A549 (cell line): ENCODE data around the gene BBIP1. TPM values are rescaled to one million over a fixed set of nuclear protein-coding genes. Genes with fewer than 3 reads are reported as not detected.

ENCODE experiments used
- ATAC-seq, 2 experiments: fragments of 200-7000 bp in 1 of 2; fragments of >200 bp in 1 of 2; cut with Nextera tagmentation in 1 of 2; cut with Tn5 transposase in 1 of 2; 3 replicates each; pipeline versions ENCODE4 v1.8.0 to v1.9.1; 2018 to 2020; ENCODE audit warnings: mild to moderate bottlenecking in 1 of 2, moderate library complexity in 1 of 2
- CTCF ChIA-PET: fragments of 300-600 bp; sonication (Branson Sonifier 250); formaldehyde crosslinking; extraction: SDS; loops from one replicate; lab custom pipeline; 2021; ENCODE audit warnings: antibody characterized with exemption, inconsistent platforms; lab: Yijun Ruan, JAX
- POLR2A ChIA-PET: fragments of 350-600 bp; formaldehyde crosslinking; extraction: SDS; loops from one replicate; lab custom pipeline; 2021; ENCODE audit warnings: antibody characterized with exemption, inconsistent platforms; lab: Yijun Ruan, JAX
- DNase-seq, 2 experiments: peaks; one replicate each; pipeline versions ENCODE4 v3.0.0 to v3.0.0-alpha.2; 2011 to 2016; ENCODE audit warnings: low read depth in 1 of 2, low spot score in 1 of 2
- FAIRE-seq: peaks from 2 replicates; lab custom pipeline; 2011; peaks lifted over from hg19 to GRCh38; lab: Jason Lieb, UNC
- H3K27ac ChIP-seq, 2 experiments: fragments of >200 bp; sonication (Bioruptor Twin); formaldehyde crosslinking; 3 replicates each; pipeline ENCODE4 v1.5.1; 2016 to 2017
- H3K4me1 ChIP-seq: fragments of >200 bp; sonication (Bioruptor Twin); formaldehyde crosslinking; 3 replicates; pipeline ENCODE4 v1.6.1; 2016
- H3K4me2 ChIP-seq: fragments of >200 bp; sonication (Bioruptor Twin); formaldehyde crosslinking; 3 replicates; pipeline ENCODE4 v1.6.1; 2016
- H3K4me3 ChIP-seq: fragments of >200 bp; sonication (Bioruptor Twin); formaldehyde crosslinking; 3 replicates; pipeline ENCODE4 v1.5.1; 2016
- H3K9me3 ChIP-seq: fragments of >200 bp; sonication (Bioruptor Twin); formaldehyde crosslinking; 3 replicates; pipeline ENCODE4 v1.6.1; 2016
- BCL3 ChIP-seq: fragments of >200 bp; sonication (Bioruptor Twin); formaldehyde crosslinking; IDR thresholded peaks from 3 replicates; pipeline ENCODE4 v1.6.1; 2016
- CBX8 ChIP-seq: fragments of 200-600 bp; sonication (generic); IDR thresholded peaks from 2 replicates; pipeline ENCODE4 v1.6.1; 2016
- EHMT2 ChIP-seq: fragments of 200-600 bp; sonication (generic); IDR thresholded peaks from 2 replicates; pipeline ENCODE4 v1.6.1; 2016; ENCODE audit warnings: antibody characterized with exemption, low read depth, mild to moderate bottlenecking, moderate library complexity
- EP300 ChIP-seq, 2 experiments: fragments of >200 bp; sonication (Bioruptor Twin); formaldehyde crosslinking; IDR thresholded peaks; 2 replicates in 1 of 2; 3 replicates in 1 of 2; pipeline ENCODE4 v1.6.1; 2016 to 2017
- HDAC2 ChIP-seq: fragments of 200-600 bp; sonication (generic); IDR thresholded peaks from 2 replicates; pipeline ENCODE4 v1.6.1; 2016
- HES2 ChIP-seq: fragments of >200 bp; sonication (Bioruptor Twin); formaldehyde crosslinking; IDR thresholded peaks from 2 replicates; pipeline ENCODE4 v1.6.1; 2016
- HMGXB4 ChIP-seq: fragments of 250-450 bp; sonication (Bioruptor Pico); IDR thresholded peaks from 2 replicates; pipeline ENCODE4 v1.5.0; 2021; ENCODE audit warnings: mild to moderate bottlenecking, moderate library complexity, borderline replicate concordance
- HOXA7 ChIP-seq: fragments of 250-450 bp; sonication (Bioruptor Pico); IDR thresholded peaks from 2 replicates; pipeline ENCODE4 v1.5.0; 2020; ENCODE audit warnings: mild to moderate bottlenecking, moderate library complexity
- JUN ChIP-seq, 2 experiments: fragments of >200 bp; sonication (Bioruptor Twin); formaldehyde crosslinking; IDR thresholded peaks; 2 replicates in 1 of 2; 3 replicates in 1 of 2; pipeline ENCODE4 v1.6.1; 2016 to 2017
- JUNB ChIP-seq: fragments of >200 bp; sonication (Bioruptor Twin); formaldehyde crosslinking; IDR thresholded peaks from 2 replicates; pipeline ENCODE4 v1.6.1; 2016
- MAFK ChIP-seq: fragments of 450-650 bp; IDR thresholded peaks from 2 replicates; pipeline ENCODE4 v1.6.1; 2014; ENCODE audit not compliant: partially characterized antibody
- MAX ChIP-seq: IDR thresholded peaks from 2 replicates; pipeline ENCODE4 v1.6.1; 2012
- MAZ ChIP-seq: fragments of 150-350 bp; IDR thresholded peaks from 2 replicates; pipeline ENCODE4 v1.6.1; 2014; ENCODE audit warnings: antibody characterized with exemption, low read depth, low read length, borderline replicate concordance
- MYC ChIP-seq: IDR thresholded peaks from 2 replicates; pipeline ENCODE4 v1.6.1; 2012; ENCODE audit warnings: mild to moderate bottlenecking, inconsistent platforms, low read length, improper control_type of control experiment, borderline replicate concordance
- NPAS2 ChIP-seq: fragments of 250-450 bp; sonication (Bioruptor Pico); IDR thresholded peaks from 2 replicates; pipeline ENCODE4 v1.8.0; 2022; ENCODE audit warnings: mild to moderate bottlenecking, moderate library complexity, borderline replicate concordance
- PBX3 ChIP-seq: IDR thresholded peaks from 2 replicates; pipeline ENCODE4 v1.6.1; 2012
- PHF8 ChIP-seq: fragments of 200-600 bp; sonication (generic); IDR thresholded peaks from 2 replicates; pipeline ENCODE4 v1.6.1; 2016; ENCODE audit warnings: low read depth, mild to moderate bottlenecking, antibody characterized with exemption, moderate library complexity, borderline replicate concordance
- POLR2A ChIP-seq: IDR thresholded peaks from 2 replicates; pipeline ENCODE4 v1.6.1; 2012; ENCODE audit warnings: mild to moderate bottlenecking, low read length
- REST ChIP-seq: fragments of 200-600 bp; sonication (generic); IDR thresholded peaks from 2 replicates; pipeline ENCODE4 v1.6.1; 2016; ENCODE audit warnings: antibody characterized with exemption, mild to moderate bottlenecking, moderate library complexity
- RFX5 ChIP-seq: fragments of 450-650 bp; IDR thresholded peaks from 2 replicates; pipeline ENCODE4 v1.7.1; 2014; ENCODE audit warnings: antibody characterized with exemption, mild to moderate bottlenecking, moderate library complexity
- TP53 ChIP-seq: fragments of 250-450 bp; sonication (Bioruptor Pico); IDR thresholded peaks from 2 replicates; pipeline ENCODE4 v1.5.0; 2021; ENCODE audit warnings: mild to moderate bottlenecking, moderate library complexity
- WGBS: methylation state at CpG from one replicate; pipeline ENCODE4 v1.1.6; 2017; ENCODE audit errors: missing lambda C conversion rate; 5-methylcytosine and 5-hydroxymethylcytosine counted together
- polyA plus RNA-seq, 4 experiments: library from polyadenylated mRNA; depleted of rRNA in 3 of 4; stranded (reverse); fragments of >200 nt; fragmentation: RNase III in 1 of 4; extraction: RNeasy Plus Mini Kit Qiagen cat#74134 plus additional on column Dnase treatment in 1 of 4; gene quantifications; 2 replicates in 3 of 4; 3 replicates in 1 of 4; pipeline ENCODE4 v1.2.3, GENCODE V29; 2011 to 2017

The BBIP1 gene
- polyA plus RNA-seq, 2 of the 4 experiments (the other 2 are of a cell fraction) = 57.2 to 83.4 TPM

GRCh38 chr10:110859973-110860376 lies 59.0 kb downstream of the BBIP1 start:
- ATAC-seq = no peak
- no peak for TF ChIP-seq BCL3
- TF ChIP-seq JUN (IDR thresholded peaks at IDR 0.05) = no peak
- no peak for TF ChIP-seq CBX8
- no peak for TF ChIP-seq HMGXB4 (CRISPR knock-in tag)
- TF ChIP-seq EHMT2 = no peak
- TF ChIP-seq HES2 = no peak
- no peak for TF ChIP-seq PHF8
- no peak for TF ChIP-seq MYC
- no peak for TF ChIP-seq MAZ
- no peak for TF ChIP-seq EP300 (IDR thresholded peaks at IDR 0.05)
- CTCF ChIA-PET = interaction anchor here (1.4 to 1.8 kb wide), 2 partner anchors 34 to 250 kb away, joined by 4 to 6 read pairs; no protein-coding TSS in a partner anchor
- 0% methylated on average over 1 of the region's 1 CpG for WGBS
- no peak overlapping the region for H3K4me2 ChIP-seq
- no peaks in the 10 kb centered on the region for H3K9me3 ChIP-seq
- POLR2A ChIA-PET = interaction anchor here (1.2 kb wide), 1 partner anchor 11 kb away, joined by 7 read pairs; the partner anchor contains the start of gene PDCD4
- no peak overlapping the region for H3K27ac ChIP-seq
- FAIRE-seq = no peak
- H3K4me3 ChIP-seq = no peak overlapping the region
- no peak for DNase-seq
- H3K4me1 ChIP-seq = peaks cover 10% of the 10 kb centered on the region

- DNase-seq (no peak), FAIRE-seq (no peak), ATAC-seq (no peak)
- 64% methylated on average over 6 of the region's 6 CpGs for WGBS
- Histone ChIP-seq H3K27ac (peak overlapping the region in 1 of 2 experiments; percentile 11; a peak in 1 of 6 replicates), H3K4me3 (no peak overlapping the region), H3K9me3 (no peaks in the 10 kb centered on the region), H3K4me2 (no peak overlapping the region), H3K4me1 (peaks cover 4% of the 10 kb centered on the region)
- POLR2A ChIA-PET = interaction anchor here (1.5 kb wide), 1 partner anchor 12 kb away, joined by 5 read pairs; the partner anchor contains the start of gene PDCD4
- no peak for TF ChIP-seq POLR2A
- no peak for TF ChIP-seq PBX3
- TF ChIP-seq HDAC2 = no peak
- no peak for TF ChIP-seq TP53 (CRISPR knock-in tag)
- TF ChIP-seq CBX8 = no peak
- no peak for TF ChIP-seq HMGXB4 (CRISPR knock-in tag)
- TF ChIP-seq MAX = no peak
- no peak for TF ChIP-seq HOXA7 (CRISPR knock-in tag)
- TF ChIP-seq RFX5 = no peak
- no peak for TF ChIP-seq JUNB
- TF ChIP-seq REST = no peak
- TF ChIP-seq MAFK = no peak
- no peak for TF ChIP-seq MAZ
- TF ChIP-seq NPAS2 (CRISPR knock-in tag) = no peak
- no peak for TF ChIP-seq JUN (IDR thresholded peaks at IDR 0.05)
- CTCF ChIA-PET = interaction anchor here (0.6 to 3.1 kb wide), 4 partner anchors 15 to 249 kb away, joined by 4 to 12 read pairs (median 5); no protein-coding TSS in a partner anchor
Observed at GRCh38 chr10:110859206-110859972, 59.6 kb downstream of the BBIP1 start.
